ENCODE measurements around the gene SPECC1. TPM values are rescaled to one million over a fixed set of nuclear protein-coding genes. Genes with fewer than 3 reads are reported as not detected.

SPECC1 gene
- total RNA-seq, 1 donor from 2014 or later, result 26.9 TPM

GRCh38 chr17:20266806-20267458, 257.8 kb downstream of the SPECC1 start:
- intact Hi-C loops (cut with DNase I), result no loop called here
- DNase-seq (no peak), ATAC-seq (no peak)

GRCh38 chr17:20267459-20267842, 258.3 kb downstream of the SPECC1 start:
- intact Hi-C loops (cut with DNase I), result no loop called here
- no peak overlapping the region for H3K4me3 ChIP-seq
- no peak for DNase-seq
- H3K4me1 ChIP-seq, result no peaks in the 10 kb centered on the region
- H3K9me3 ChIP-seq, result no peaks in the 10 kb centered on the region
- no peaks in the 10 kb centered on the region for H3K36me3 ChIP-seq
- TF ChIP-seq CTCF (IDR thresholded peaks at IDR 0.05), result no peak
- H3K27me3 ChIP-seq (ENCODE audit: low read depth), result no peaks in the 10 kb centered on the region
- ATAC-seq, result no peak
- no peak overlapping the region for H3K27ac ChIP-seq

More at GRCh38 chr17:20266806-20267458, 257.8 kb downstream of the SPECC1 start:
- Histone ChIP-seq H3K4me3 (no peak overlapping the region), H3K9me3 (no peaks in the 10 kb centered on the region), H3K27ac (no peak overlapping the region), H3K36me3 (no peaks in the 10 kb centered on the region), H3K27me3 (ENCODE audit: low read depth) (no peaks in the 10 kb centered on the region), H3K4me1 (no peaks in the 10 kb centered on the region)
- no peak for TF ChIP-seq CTCF (IDR thresholded peaks at IDR 0.05)

GRCh38 chr17:20270369-20270768, 261.2 kb downstream of the SPECC1 start:
- Histone ChIP-seq H3K27ac (no peak overlapping the region), H3K36me3 (no peaks in the 10 kb centered on the region), H3K4me3 (no peak overlapping the region), H3K27me3 (ENCODE audit: low read depth) (no peaks in the 10 kb centered on the region), H3K4me1 (no peaks in the 10 kb centered on the region), H3K9me3 (no peaks in the 10 kb centered on the region)
- no peak for ATAC-seq
- intact Hi-C loops (cut with DNase I), result no loop called here
- TF ChIP-seq CTCF (IDR thresholded peaks at IDR 0.05), result no peak
- no peak for DNase-seq

- H3K9me3 ChIP-seq, result no peaks in the 10 kb centered on the region
- TF ChIP-seq CTCF (IDR thresholded peaks at IDR 0.05), result no peak
- no peak overlapping the region for H3K4me3 ChIP-seq
- no peak overlapping the region for H3K27ac ChIP-seq
- H3K4me1 ChIP-seq, result no peaks in the 10 kb centered on the region
- intact Hi-C loops (cut with DNase I), result no loop called here
- DNase-seq (no peak), ATAC-seq (no peak)
- H3K27me3 ChIP-seq (ENCODE audit: low read depth), result no peaks in the 10 kb centered on the region
- H3K36me3 ChIP-seq, result no peaks in the 10 kb centered on the region
Measured at GRCh38 chr17:20271011-20271610, 262.0 kb downstream of the SPECC1 start.

- intact Hi-C loops (cut with DNase I), result no loop called here
- Histone ChIP-seq H3K4me1 (no peaks in the 10 kb centered on the region), H3K4me3 (no peak overlapping the region), H3K27me3 (ENCODE audit: low read depth) (no peaks in the 10 kb centered on the region), H3K36me3 (no peaks in the 10 kb centered on the region), H3K9me3 (no peaks in the 10 kb centered on the region), H3K27ac (no peak overlapping the region)
- ATAC-seq, result no peak
- DNase-seq, result no peak
- TF ChIP-seq CTCF (IDR thresholded peaks at IDR 0.05), result no peak
Measured at GRCh38 chr17:20273741-20274500, 264.8 kb downstream of the SPECC1 start.

Data from lower lobe of right lung (tissue), 2 donors.